Left colon (tissue), 2 donors: Measurements from ENCODE around the gene CFI. TPM values are rescaled to one million over a fixed set of nuclear protein-coding genes. Genes with fewer than 3 reads are reported as not detected.

Experiments used
- ATAC-seq: fragments of 200-7000 bp; cut with Tn5 transposase; one replicate; pipeline ENCODE4 v1.9.1; 2020; ENCODE audit warnings: mild to moderate bottlenecking, moderate library complexity
- DNase-seq, 2 donors: peaks; one replicate each; pipeline ENCODE4 v3.0.0-alpha.2; 2020
- intact Hi-C, 2 donors: fragments of 100-400 bp; cut with DNase I in 1 of 2; cut with micrococcal nuclease in 1 of 2; formaldehyde crosslinking; loops; one replicate each; pipeline versions ENCODE4 v1.11.2 to v1.14.0; 2022; cut with DNase I, micrococcal nuclease
- total RNA-seq, 2 donors: library from RNA; stranded (reverse); fragmentation: NEBNext Ultra II Directional; extraction: Animal tissue kit (Norgen Biotek cat#: 25700); gene quantifications; one replicate each; pipeline ENCODE4 v1.2.1, GENCODE V29; 2021
- donor health status: DM: no; HTN: no; CAD: no.
- donor health status: DM: yes; HTN: yes; CAD: no.

Gene CFI
- total RNA-seq, 2 donors from 2014 or later: 3.4 to 4.0 TPM

DNA sequence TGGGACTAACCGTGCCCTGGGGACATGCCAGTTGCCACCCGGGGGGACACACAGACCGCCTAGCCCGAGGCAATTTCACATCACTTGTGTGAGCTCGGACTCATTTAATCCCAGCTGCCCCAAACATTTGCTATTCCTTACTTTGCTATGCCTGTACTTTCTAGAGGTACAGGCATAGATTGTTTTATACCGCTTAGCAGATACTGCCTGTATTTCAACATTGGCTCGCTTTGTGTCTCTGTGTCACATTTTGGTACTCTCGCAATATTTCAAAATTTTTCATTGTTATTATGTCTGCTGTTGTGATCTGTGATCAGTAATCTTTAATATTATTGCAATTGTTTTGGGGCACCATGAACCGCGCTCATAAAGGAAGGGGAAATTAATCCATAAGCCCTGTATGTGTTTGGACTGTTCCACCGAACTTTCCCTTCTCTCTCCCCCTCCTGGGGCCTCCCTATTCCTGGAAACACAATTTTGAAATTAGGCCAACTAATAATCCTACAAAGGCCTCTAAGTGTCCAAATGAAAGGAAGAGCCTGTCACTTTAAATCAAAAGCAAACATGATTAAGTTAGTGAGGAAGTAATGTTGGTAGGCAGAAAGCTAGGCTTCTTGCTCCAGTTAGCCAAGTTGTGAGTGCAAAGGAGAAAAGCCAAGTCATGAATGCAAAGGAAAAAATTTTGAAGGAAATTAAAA, 98.0 kb downstream of the CFI start:
- intact Hi-C loops: loop anchor here in 1 of 2 donors (10.0 kb wide), 1 partner anchor 111 kb away; the partner anchor contains the start of gene GAR1
- no peak for DNase-seq
- ATAC-seq: peak; percentile 32

DNA sequence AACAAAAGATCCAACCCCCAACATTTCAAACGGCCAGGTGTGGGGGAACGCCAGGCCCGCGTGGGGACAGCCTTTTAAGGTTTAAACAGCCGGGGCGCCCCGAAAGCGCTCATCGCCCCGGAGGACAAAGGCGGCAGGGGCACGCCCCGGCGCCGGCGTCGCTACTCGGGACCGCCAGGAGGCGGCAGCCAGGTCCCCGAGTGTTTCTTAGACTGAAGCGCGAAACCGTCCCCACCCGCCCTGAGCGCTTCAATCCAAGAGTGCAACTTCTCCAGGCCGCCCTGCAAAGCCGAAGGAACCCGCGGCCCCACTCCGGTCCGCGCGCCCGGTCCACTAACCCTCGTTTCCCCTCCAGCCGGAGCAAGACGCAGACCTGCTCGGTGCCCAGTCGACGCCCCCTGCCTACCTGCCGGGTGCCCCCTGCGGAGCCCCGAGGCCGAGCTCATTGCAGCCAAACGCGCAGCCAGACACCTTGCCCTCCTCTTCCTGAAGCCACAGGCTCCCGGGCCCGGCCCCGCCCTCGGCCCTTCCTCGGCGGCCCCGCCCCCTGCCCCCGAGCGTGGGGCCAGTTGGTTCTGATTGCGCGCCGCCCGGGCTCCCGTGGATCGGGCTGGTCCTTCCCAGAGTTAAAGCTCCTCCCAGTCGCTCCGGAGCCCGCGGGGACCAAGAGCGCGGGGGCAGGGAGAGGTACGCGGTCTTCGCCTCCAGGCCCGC, 98.7 kb downstream of the CFI start, which contains the start of gene CASP6:
CASP6 (minus strand) TSS at position 496 of the 714 bp plus-strand sequence; CDS start at position 446, 50 bp downstream.
- ATAC-seq: peak; percentile 81
- intact Hi-C loops: loop anchor here in 1 of 2 donors (10.0 kb wide), 1 partner anchor 112 kb away; the partner anchor contains the start of gene GAR1
- DNase-seq: peak; percentile 90 to 93

DNA sequence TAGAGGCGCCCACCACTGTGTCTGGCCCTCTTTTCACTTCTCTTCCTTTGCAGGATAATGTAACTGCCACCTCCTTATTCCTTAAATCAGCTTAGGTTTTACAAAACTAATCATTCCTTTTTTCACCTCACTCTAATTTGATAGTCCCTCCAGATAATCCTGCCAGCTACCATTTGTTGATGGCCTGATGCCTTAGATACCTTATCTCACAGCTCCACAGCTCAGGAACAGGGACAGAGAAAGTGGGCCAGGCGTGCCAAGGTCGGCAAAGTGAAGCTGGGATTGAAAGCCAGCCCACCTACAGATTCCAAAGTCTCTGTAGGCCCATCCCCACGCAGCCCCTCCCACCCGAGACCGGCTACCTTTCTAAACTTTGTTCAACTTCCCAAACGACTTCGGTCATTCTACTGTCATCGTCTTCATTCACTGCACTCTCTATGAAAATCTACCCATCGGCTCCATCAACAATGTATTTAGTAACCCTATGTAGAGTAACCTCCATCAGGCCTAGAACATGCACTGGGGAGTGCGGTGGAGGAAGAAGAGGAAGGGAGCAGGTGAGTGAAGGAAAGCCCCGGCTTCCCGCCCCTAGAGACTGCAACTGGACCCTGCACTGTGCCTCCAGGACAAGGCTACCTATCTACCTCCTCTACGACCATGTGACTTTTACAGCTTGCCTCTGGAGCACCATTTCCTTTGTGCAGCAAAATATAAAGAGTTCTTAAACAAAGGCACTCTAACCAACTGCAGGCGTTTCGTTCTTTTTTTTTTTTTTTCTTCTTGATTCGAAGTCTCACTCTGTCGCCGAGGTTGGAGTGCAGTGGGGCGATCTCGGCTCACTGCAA, 100.0 kb downstream of the CFI start:
- DNase-seq: peak; percentile 62 to 65
- ATAC-seq: peak; percentile 55
- intact Hi-C loops: loop anchor here in 1 of 2 donors (10.0 kb wide), 1 partner anchor 113 kb away; the partner anchor contains the start of gene GAR1

DNA sequence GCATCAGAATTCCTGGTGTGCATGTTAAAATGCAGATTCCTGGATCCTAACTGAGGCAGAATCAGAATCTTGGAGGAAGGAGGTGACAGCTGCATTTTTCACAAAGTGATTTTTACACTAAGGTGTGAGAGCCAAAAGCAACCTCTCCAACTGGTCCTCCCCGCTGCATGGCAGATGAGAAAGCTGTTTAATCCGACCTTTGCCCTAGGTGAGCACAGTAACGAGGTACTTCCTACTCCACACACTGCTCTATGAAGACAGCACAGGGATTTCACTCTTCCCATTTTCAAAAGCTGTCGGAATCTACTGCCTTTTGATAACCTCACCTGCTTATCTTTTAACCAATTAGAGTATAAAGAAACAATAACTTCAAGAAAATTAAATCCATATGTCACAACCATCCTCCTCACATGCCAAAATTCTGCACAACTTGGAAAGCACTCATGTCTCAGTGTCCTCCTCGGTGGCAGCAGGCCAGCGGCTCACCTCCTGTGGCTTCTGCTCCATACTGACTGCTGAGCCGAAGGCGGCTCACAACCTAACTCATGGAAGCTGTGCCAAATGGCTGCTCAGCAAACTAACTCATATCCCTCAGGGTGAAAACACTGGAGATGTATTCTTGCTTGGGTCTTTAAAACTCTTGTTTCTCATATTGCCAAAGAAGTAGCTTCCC, 102.1 kb downstream of the CFI start:
- intact Hi-C loops: loop anchor here in 1 of 2 donors (10.0 kb wide), 1 partner anchor 115 kb away; the partner anchor contains the start of gene GAR1
- ATAC-seq (peak; percentile 51), DNase-seq (peak; percentile 63 to 68)

DNA sequence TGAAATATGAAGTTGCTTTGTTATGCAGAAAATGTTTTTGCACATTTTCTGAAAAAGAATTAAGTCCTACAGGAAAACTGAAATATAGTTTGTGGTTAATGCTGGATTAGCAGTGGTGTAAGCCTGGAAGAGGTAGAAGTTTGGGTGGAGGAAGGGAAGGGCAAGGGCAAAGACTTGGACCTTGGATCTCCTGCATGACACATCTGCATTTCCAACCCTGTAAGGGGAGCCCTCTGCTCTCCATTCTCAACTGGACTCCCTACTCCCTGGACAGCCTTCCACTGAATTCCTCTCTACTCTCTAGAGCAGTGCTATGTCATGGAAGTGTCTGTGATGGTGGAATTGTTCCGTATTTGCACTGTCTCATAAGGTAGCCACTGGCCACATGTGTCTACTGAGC, 103.1 kb downstream of the CFI start:
- intact Hi-C loops: no loop called here
- ATAC-seq (peak; percentile 12), DNase-seq (no peak)

DNA sequence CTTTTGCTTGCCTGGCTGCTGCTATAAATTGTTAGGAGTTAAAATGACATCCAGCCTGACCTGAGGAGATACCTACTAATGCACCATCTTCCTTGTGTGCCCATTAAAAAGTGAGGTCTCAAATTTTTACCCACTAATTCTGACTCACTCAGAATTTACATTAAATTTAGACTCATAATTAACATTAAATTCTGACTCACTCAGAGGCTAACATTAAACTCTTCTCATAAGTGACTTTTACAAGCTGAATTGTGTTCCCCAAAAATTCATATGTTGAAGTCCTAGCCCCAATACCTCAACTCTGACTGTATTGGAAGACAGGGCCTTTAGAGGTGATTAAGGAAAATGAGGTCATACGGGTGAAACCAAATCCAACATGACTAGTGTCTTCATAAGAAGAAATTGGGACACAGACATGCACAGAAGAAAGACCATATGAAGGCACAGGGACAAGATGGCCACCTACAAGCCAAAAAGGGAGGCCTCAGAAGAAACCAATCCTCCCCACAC, 110.3 kb downstream of the CFI start:
- intact Hi-C loops: no loop called here

More for the DNA sequence above, 110.3 kb downstream of the CFI start:
- no peak for ATAC-seq
- no peak for DNase-seq

Other genes with a start within 250 kb of the CFI start
- 1 to 10 TPM; 4.7 to 5.4 TPM for gene MCUB, start 241.8 kb downstream of the CFI start, total RNA-seq
- gene CASP6, start 98.6 kb downstream of the CFI start, total RNA-seq: 10 to 100 TPM; 73.6 to 78.8 TPM
- 10 to 100 TPM; 41.0 to 50.8 TPM for gene PLA2G12A, start 71.9 kb downstream of the CFI start, total RNA-seq
- 10 to 100 TPM; 12.8 to 17.0 TPM for gene GAR1, start 13.8 kb upstream of the CFI start, total RNA-seq
- gene RRH, start 26.0 kb upstream of the CFI start, total RNA-seq: not detected
- under 1 TPM in 1 of 2 donors, not detected in 1; 0.08 TPM for gene LRIT3, start 46.1 kb upstream of the CFI start, total RNA-seq
- gene EGF, start 110.9 kb upstream of the CFI start, total RNA-seq: 1 to 10 TPM; 2.1 to 3.9 TPM